Skeletal muscle tissue (tissue), 4 donors: ENCODE measurements around the gene AMFR. TPM values are rescaled to one million over a fixed set of nuclear protein-coding genes. Genes with fewer than 3 reads are reported as not detected.
A peak's percentile ranks its signal among the peaks of the same experiment; 100 is the strongest.
"Not testable (repeated sequence)": the region's sequence is repeated elsewhere in the genome, so short reads cannot be mapped to it uniquely, and the experiment has no call there.

Source experiments
- H3K27ac ChIP-seq: one replicate; pipeline ENCODE4 v1.7.0; 2013; ENCODE audit warnings: mild to moderate bottlenecking, low read depth, low read length, inconsistent platforms
- H3K27me3 ChIP-seq, 3 donors: one replicate each; pipeline ENCODE4 v1.7.0; 2013; ENCODE audit warnings: low read length in 3 of 3; ENCODE audit not compliant: control insufficient read depth in 3 of 3, insufficient read depth in 3 of 3
- H3K36me3 ChIP-seq, 3 donors: one replicate each; pipeline ENCODE4 v1.7.0; 2013; ENCODE audit warnings: low read length in 3 of 3; ENCODE audit not compliant: control insufficient read depth in 3 of 3, insufficient read depth in 3 of 3
- H3K4me1 ChIP-seq, 3 donors: one replicate each; pipeline ENCODE4 v1.7.0; 2013; ENCODE audit warnings: low read length in 3 of 3, mild to moderate bottlenecking in 3 of 3; ENCODE audit not compliant: control insufficient read depth in 3 of 3, insufficient read depth in 3 of 3
- H3K4me3 ChIP-seq, 3 donors: one replicate each; pipeline ENCODE4 v1.7.0; 2013; ENCODE audit warnings: low read length in 3 of 3
- H3K9ac ChIP-seq, 3 donors: one replicate each; pipeline ENCODE4 v1.7.0; 2013; ENCODE audit warnings: low read length in 3 of 3, mild to moderate bottlenecking in 3 of 3, moderate library complexity in 2 of 3, low read depth in 1 of 3
- H3K9me3 ChIP-seq, 3 donors: one replicate each; pipeline ENCODE4 v1.7.0; 2013; ENCODE audit warnings: low read length in 3 of 3; ENCODE audit not compliant: control insufficient read depth in 3 of 3
- total RNA-seq: library from RNA; depleted of rRNA; stranded (reverse); fragments of >200 nt; gene quantifications from one replicate; pipeline ENCODE4 v1.2.3, GENCODE V29; 2014
- donor health status: Osteomylitis.

AMFR gene
- total RNA-seq, 1 donor from 2014 or later: 130 TPM

GRCh38 chr16:56379044-56379443 lies 46.3 kb downstream of the AMFR start:
- not testable (repeated sequence) for H3K27me3 ChIP-seq, H3K9ac ChIP-seq, H3K4me3 ChIP-seq, H3K9me3 ChIP-seq, H3K4me1 ChIP-seq, H3K27ac ChIP-seq
- H3K36me3 ChIP-seq: peaks cover 19 to 42% (median 36%) of the 10 kb centered on the region in 3 donors

DNA sequence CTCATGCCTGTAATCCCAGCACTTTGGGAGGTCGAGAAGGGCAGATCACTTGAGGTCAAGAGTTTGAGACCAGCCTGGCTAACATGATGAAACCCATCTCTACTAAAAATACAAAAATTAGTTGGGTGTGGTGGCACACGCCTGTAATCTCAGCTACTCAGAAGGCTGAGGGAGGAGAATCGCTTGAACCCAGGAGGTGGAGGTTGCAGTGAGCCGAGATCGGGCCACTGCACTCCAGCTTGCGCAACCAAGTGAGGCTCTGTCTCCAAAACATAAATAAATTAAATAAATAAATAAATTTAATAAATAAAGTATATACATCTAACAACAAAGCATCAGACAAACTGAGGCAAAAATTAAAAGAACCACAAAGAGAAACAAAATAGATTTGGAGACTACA lies 49.6 kb downstream of the AMFR start:
- not testable (repeated sequence) for H3K27me3 ChIP-seq, H3K27ac ChIP-seq, H3K9me3 ChIP-seq, H3K4me3 ChIP-seq, H3K9ac ChIP-seq
- peaks cover 7 to 10% (median 8%) of the 10 kb centered on the region in 3 donors for H3K36me3 ChIP-seq
- peaks cover 17 to 24% (median 18%) of the 10 kb centered on the region in 3 donors for H3K4me1 ChIP-seq

GRCh38 chr16:56373003-56373402 lies 52.3 kb downstream of the AMFR start:
- Histone ChIP-seq H3K27ac (peak overlapping the region; percentile 8), H3K4me1 (peaks cover 18 to 32% (median 19%) of the 10 kb centered on the region in 3 donors), H3K9ac (peak overlapping the region in 1 of 3 donors; percentile 40), H3K27me3 (no peaks in the 10 kb centered on the region), H3K9me3 (no peaks in the 10 kb centered on the region), H3K36me3 (peaks cover 2 to 12% (median 6%) of the 10 kb centered on the region in 3 donors), H3K4me3 (no peak overlapping the region)

- H3K4me3 ChIP-seq: no peak overlapping the region
- no peak overlapping the region for H3K27ac ChIP-seq
- H3K36me3 ChIP-seq: peaks cover 8 to 21% (median 14%) of the 10 kb centered on the region in 3 donors
- peaks cover 18 to 35% (median 22%) of the 10 kb centered on the region in 3 donors for H3K4me1 ChIP-seq
- H3K9me3 ChIP-seq: no peaks in the 10 kb centered on the region
- H3K9ac ChIP-seq: no peak overlapping the region
- H3K27me3 ChIP-seq: no peaks in the 10 kb centered on the region
Observed at GRCh38 chr16:56372013-56372634, 53.2 kb downstream of the AMFR start.

DNA sequence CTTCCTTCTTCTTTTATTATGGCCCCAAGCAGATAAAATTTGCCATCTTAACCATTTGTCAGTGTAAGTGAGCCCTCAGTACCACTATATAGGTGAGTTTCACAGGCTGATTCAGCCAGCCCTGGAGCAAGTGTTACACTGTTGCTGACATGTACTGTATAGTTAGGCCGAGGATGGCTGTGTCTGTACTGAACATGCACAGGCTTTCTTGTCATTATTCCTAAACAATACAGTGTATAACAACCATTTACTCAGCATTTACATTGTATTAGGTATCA lies 53.7 kb downstream of the AMFR start:
- no peak overlapping the region for H3K27ac ChIP-seq
- peaks cover 11 to 26% (median 19%) of the 10 kb centered on the region in 3 donors for H3K36me3 ChIP-seq
- peaks cover 18 to 35% (median 22%) of the 10 kb centered on the region in 3 donors for H3K4me1 ChIP-seq

DNA sequence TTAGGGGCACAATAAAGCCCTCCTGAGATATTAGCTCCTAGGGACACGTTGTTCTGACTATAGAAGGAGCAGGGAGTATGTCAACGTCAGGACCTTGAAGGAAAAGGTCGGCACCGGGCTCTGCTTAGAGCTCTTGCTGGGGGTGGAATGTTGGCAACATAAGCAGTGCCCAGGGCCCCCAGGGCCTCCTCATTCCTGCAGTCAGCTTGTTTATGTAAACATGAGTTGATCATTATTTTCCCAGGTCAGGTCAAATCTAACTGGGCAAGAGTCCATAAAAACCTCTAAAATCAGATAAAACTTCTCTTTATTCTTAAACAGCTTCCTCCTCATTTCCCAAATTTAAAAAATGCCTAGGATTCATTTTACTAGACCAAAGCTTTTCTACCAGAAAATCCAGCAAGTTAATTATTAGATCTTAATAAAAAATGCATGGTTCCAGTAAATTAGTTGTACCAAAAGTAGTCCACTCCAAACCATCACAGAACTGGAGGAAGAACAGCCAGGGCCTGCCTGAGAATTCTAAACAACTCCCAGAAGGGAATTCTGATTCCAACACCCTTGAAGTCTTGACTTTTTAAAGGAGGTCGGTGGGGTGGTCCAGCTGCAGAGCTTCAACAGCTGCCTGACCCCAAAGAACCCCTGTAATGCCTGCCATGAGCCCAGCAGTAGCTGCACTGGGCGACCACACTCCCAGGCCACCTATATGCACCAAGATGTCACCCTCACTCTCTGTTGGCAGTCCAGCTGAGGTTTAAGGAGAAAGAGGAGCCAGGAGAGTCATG lies 54.3 kb downstream of the AMFR start:
- Histone ChIP-seq H3K36me3 (peaks cover 11 to 30% (median 22%) of the 10 kb centered on the region in 3 donors), H3K4me1 (peaks cover 18 to 35% (median 22%) of the 10 kb centered on the region in 3 donors), H3K4me3 (no peak overlapping the region), H3K9ac (no peak overlapping the region), H3K9me3 (no peaks in the 10 kb centered on the region), H3K27ac (no peak overlapping the region), H3K27me3 (no peaks in the 10 kb centered on the region)

More for the DNA sequence above, 53.7 kb downstream of the AMFR start:
- Histone ChIP-seq H3K9me3 (no peaks in the 10 kb centered on the region), H3K4me3 (no peak overlapping the region), H3K9ac (no peak overlapping the region), H3K27me3 (no peaks in the 10 kb centered on the region)

- Histone ChIP-seq H3K9ac (no peak overlapping the region), H3K9me3 (no peaks in the 10 kb centered on the region), H3K27ac (no peak overlapping the region), H3K4me3 (no peak overlapping the region), H3K36me3 (peaks cover 13 to 33% (median 22%) of the 10 kb centered on the region in 3 donors), H3K27me3 (no peaks in the 10 kb centered on the region), H3K4me1 (peaks cover 18 to 35% (median 22%) of the 10 kb centered on the region in 3 donors)
Observed at GRCh38 chr16:56370185-56370874, 55.0 kb downstream of the AMFR start.

GRCh38 chr16:56369202-56369601 lies 56.1 kb downstream of the AMFR start:
- Histone ChIP-seq H3K27ac (no peak overlapping the region), H3K27me3 (no peaks in the 10 kb centered on the region), H3K36me3 (peaks cover 21 to 43% (median 30%) of the 10 kb centered on the region in 3 donors), H3K4me3 (no peak overlapping the region), H3K9ac (no peak overlapping the region), H3K9me3 (no peaks in the 10 kb centered on the region), H3K4me1 (peaks cover 18 to 35% (median 22%) of the 10 kb centered on the region in 3 donors)

DNA sequence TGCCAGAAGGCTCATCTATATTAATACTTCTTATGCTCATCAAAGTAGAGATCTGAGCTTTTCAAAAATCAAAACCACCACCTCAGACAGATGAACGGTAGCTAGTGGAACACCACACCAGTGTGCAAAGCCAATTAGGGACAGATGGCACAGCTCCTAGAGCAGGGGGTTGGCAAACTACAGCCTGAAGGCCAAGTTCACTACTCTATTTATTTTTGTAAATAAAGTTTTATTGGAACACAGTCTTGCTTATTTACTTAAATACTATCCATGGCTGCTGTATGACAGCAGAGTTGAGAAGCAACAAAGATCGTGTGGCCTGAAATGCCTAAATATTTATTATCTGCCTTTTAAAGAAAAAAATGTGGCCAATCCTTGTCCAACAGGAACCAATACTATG lies 56.8 kb downstream of the AMFR start:
- H3K4me3 ChIP-seq: no peak overlapping the region
- peaks cover 28 to 50% (median 37%) of the 10 kb centered on the region in 3 donors for H3K36me3 ChIP-seq
- H3K27me3 ChIP-seq: no peaks in the 10 kb centered on the region
- H3K4me1 ChIP-seq: peaks cover 17 to 34% (median 20%) of the 10 kb centered on the region in 3 donors
- H3K9me3 ChIP-seq: no peaks in the 10 kb centered on the region
- H3K27ac ChIP-seq: no peak overlapping the region
- no peak overlapping the region for H3K9ac ChIP-seq

GRCh38 chr16:56367764-56368163 lies 57.6 kb downstream of the AMFR start:
- Histone ChIP-seq H3K4me3 (no peak overlapping the region), H3K27ac (no peak overlapping the region), H3K9me3 (no peaks in the 10 kb centered on the region), H3K36me3 (peaks cover 36 to 58% (median 45%) of the 10 kb centered on the region in 3 donors), H3K4me1 (peaks cover 10 to 26% (median 12%) of the 10 kb centered on the region in 3 donors), H3K9ac (no peak overlapping the region), H3K27me3 (no peaks in the 10 kb centered on the region)
